ENCODE data around the gene HBE1. TPM values are rescaled to one million over a fixed set of nuclear protein-coding genes. Genes with fewer than 3 reads are reported as not detected.

The HBE1 gene
- total and polyA plus RNA-seq, 2 experiments from 2014 or later = not detected

DNA sequence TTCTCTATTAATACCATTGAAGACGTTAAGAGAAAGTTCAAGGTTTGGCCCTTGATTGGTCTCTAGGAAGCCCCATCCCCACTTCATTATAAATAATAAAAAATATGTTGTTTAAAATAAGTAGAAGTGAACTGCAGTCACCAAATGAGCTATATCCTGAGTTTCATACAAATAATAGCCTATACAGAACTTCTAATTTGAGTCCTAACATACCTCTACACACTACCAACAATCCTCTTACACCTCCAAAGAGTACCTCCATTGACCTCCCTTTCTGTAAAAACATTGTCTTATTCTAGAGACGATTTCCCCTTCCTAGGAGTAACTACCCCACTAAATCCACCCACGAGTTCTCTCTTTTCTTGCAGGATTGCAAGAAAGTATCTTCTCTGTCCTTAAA lies 28.3 kb downstream of the HBE1 start:
- Histone ChIP-seq H3F3A (replicated peaks; ENCODE audit: low read depth) (no peaks in the 10 kb centered on the region), H4K20me1 (replicated peaks; ENCODE audit: insufficient read depth) (no peaks in the 10 kb centered on the region), H3K4me1 (ENCODE audit: insufficient read depth) (no peaks in the 10 kb centered on the region), H3K4me3 (no peak overlapping the region), H3K79me2 (replicated peaks; ENCODE audit: insufficient read depth) (no peaks in the 10 kb centered on the region), H3K9me2 (ENCODE audit: insufficient read depth) (0 out of 2 replicates have a peak, but pooled peaks cover 2% of the 10 kb centered on the region), H3K4me2 (no peak overlapping the region), H3K27me3 (ENCODE audit: insufficient read depth) (no peaks in the 10 kb centered on the region), H2AFZ (no peak overlapping the region), H3K36me3 (ENCODE audit: insufficient read depth) (no peaks in the 10 kb centered on the region), H3K27ac (ENCODE audit: low read depth) (no peak overlapping the region)
- DNase-seq (ENCODE audit: low spot score) (no peak), ATAC-seq (no peak)
- TF ChIP-seq EZH2phosphoT487 (IDR thresholded peaks at IDR 0.05; ENCODE audit: unreplicated experiment) (no peak), ZNF114 (CRISPR knock-in tag; IDR thresholded peaks at IDR 0.05) (no peak), ZNF331 (CRISPR knock-in tag; IDR thresholded peaks at IDR 0.05; ENCODE audit: low read depth) (no peak), EZH2 (IDR thresholded peaks at IDR 0.05; ENCODE audit: low read depth, unreplicated experiment) (no peak), POLR2AphosphoS5 (IDR thresholded peaks at IDR 0.05; ENCODE audit: low read depth) (no peak)
- TF ChIP-seq, protein P1, sequence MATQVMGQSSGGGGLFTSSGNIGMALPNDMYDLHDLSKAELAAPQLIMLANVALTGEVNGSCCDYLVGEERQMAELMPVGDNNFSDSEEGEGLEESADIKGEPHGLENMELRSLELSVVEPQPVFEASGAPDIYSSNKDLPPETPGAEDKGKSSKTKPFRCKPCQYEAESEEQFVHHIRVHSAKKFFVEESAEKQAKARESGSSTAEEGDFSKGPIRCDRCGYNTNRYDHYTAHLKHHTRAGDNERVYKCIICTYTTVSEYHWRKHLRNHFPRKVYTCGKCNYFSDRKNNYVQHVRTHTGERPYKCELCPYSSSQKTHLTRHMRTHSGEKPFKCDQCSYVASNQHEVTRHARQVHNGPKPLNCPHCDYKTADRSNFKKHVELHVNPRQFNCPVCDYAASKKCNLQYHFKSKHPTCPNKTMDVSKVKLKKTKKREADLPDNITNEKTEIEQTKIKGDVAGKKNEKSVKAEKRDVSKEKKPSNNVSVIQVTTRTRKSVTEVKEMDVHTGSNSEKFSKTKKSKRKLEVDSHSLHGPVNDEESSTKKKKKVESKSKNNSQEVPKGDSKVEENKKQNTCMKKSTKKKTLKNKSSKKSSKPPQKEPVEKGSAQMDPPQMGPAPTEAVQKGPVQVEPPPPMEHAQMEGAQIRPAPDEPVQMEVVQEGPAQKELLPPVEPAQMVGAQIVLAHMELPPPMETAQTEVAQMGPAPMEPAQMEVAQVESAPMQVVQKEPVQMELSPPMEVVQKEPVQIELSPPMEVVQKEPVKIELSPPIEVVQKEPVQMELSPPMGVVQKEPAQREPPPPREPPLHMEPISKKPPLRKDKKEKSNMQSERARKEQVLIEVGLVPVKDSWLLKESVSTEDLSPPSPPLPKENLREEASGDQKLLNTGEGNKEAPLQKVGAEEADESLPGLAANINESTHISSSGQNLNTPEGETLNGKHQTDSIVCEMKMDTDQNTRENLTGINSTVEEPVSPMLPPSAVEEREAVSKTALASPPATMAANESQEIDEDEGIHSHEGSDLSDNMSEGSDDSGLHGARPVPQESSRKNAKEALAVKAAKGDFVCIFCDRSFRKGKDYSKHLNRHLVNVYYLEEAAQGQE (IDR thresholded peaks at IDR 0.05; ENCODE audit: unreplicated experiment) = no peak
- TF ChIP-seq, protein P2, sequence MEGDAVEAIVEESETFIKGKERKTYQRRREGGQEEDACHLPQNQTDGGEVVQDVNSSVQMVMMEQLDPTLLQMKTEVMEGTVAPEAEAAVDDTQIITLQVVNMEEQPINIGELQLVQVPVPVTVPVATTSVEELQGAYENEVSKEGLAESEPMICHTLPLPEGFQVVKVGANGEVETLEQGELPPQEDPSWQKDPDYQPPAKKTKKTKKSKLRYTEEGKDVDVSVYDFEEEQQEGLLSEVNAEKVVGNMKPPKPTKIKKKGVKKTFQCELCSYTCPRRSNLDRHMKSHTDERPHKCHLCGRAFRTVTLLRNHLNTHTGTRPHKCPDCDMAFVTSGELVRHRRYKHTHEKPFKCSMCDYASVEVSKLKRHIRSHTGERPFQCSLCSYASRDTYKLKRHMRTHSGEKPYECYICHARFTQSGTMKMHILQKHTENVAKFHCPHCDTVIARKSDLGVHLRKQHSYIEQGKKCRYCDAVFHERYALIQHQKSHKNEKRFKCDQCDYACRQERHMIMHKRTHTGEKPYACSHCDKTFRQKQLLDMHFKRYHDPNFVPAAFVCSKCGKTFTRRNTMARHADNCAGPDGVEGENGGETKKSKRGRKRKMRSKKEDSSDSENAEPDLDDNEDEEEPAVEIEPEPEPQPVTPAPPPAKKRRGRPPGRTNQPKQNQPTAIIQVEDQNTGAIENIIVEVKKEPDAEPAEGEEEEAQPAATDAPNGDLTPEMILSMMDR (conservative IDR thresholded peaks at IDR 0.05; ENCODE audit: low read depth in 2 of 2) = no peak
- TF ChIP-seq, protein P3, sequence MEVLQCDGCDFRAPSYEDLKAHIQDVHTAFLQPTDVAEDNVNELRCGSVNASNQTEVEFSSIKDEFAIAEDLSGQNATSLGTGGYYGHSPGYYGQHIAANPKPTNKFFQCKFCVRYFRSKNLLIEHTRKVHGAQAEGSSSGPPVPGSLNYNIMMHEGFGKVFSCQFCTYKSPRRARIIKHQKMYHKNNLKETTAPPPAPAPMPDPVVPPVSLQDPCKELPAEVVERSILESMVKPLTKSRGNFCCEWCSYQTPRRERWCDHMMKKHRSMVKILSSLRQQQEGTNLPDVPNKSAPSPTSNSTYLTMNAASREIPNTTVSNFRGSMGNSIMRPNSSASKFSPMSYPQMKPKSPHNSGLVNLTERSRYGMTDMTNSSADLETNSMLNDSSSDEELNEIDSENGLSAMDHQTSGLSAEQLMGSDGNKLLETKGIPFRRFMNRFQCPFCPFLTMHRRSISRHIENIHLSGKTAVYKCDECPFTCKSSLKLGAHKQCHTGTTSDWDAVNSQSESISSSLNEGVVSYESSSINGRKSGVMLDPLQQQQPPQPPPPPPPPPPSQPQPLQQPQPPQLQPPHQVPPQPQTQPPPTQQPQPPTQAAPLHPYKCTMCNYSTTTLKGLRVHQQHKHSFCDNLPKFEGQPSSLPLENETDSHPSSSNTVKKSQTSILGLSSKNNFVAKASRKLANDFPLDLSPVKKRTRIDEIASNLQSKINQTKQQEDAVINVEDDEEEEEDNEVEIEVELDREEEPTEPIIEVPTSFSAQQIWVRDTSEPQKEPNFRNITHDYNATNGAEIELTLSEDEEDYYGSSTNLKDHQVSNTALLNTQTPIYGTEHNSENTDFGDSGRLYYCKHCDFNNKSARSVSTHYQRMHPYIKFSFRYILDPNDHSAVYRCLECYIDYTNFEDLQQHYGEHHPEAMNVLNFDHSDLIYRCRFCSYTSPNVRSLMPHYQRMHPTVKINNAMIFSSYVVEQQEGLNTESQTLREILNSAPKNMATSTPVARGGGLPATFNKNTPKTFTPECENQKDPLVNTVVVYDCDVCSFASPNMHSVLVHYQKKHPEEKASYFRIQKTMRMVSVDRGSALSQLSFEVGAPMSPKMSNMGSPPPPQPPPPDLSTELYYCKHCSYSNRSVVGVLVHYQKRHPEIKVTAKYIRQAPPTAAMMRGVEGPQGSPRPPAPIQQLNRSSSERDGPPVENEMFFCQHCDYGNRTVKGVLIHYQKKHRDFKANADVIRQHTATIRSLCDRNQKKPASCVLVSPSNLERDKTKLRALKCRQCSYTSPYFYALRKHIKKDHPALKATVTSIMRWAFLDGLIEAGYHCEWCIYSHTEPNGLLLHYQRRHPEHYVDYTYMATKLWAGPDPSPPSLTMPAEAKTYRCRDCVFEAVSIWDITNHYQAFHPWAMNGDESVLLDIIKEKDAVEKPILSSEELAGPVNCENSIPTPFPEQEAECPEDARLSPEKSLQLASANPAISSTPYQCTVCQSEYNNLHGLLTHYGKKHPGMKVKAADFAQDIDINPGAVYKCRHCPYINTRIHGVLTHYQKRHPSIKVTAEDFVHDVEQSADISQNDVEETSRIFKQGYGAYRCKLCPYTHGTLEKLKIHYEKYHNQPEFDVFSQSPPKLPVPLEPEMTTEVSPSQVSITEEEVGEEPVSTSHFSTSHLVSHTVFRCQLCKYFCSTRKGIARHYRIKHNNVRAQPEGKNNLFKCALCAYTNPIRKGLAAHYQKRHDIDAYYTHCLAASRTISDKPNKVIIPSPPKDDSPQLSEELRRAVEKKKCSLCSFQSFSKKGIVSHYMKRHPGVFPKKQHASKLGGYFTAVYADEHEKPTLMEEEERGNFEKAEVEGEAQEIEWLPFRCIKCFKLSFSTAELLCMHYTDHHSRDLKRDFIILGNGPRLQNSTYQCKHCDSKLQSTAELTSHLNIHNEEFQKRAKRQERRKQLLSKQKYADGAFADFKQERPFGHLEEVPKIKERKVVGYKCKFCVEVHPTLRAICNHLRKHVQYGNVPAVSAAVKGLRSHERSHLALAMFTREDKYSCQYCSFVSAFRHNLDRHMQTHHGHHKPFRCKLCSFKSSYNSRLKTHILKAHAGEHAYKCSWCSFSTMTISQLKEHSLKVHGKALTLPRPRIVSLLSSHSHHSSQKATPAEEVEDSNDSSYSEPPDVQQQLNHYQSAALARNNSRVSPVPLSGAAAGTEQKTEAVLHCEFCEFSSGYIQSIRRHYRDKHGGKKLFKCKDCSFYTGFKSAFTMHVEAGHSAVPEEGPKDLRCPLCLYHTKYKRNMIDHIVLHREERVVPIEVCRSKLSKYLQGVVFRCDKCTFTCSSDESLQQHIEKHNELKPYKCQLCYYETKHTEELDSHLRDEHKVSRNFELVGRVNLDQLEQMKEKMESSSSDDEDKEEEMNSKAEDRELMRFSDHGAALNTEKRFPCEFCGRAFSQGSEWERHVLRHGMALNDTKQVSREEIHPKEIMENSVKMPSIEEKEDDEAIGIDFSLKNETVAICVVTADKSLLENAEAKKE (CRISPR knock-in tag; IDR thresholded peaks at IDR 0.05) = no peak
- TF ChIP-seq, protein P4, sequence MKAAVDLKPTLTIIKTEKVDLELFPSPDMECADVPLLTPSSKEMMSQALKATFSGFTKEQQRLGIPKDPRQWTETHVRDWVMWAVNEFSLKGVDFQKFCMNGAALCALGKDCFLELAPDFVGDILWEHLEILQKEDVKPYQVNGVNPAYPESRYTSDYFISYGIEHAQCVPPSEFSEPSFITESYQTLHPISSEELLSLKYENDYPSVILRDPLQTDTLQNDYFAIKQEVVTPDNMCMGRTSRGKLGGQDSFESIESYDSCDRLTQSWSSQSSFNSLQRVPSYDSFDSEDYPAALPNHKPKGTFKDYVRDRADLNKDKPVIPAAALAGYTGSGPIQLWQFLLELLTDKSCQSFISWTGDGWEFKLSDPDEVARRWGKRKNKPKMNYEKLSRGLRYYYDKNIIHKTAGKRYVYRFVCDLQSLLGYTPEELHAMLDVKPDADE (IDR thresholded peaks at IDR 0.05) = no peak
- H3K27me3 Mint-ChIP-seq (ENCODE audit: insufficient read depth, low read depth, poor library complexity) = peaks cover 7% of the 10 kb centered on the region
- no peaks in the 10 kb centered on the region for H3K9me3 Mint-ChIP-seq
- no peaks in the 10 kb centered on the region for H3K36me3 Mint-ChIP-seq (ENCODE audit: low read depth)
- no peak overlapping the region for H3K27ac Mint-ChIP-seq
- H3K4me3 Mint-ChIP-seq = no peak overlapping the region
- H3K4me1 Mint-ChIP-seq = no peaks in the 10 kb centered on the region
